Keratinocyte (primary cell): Measurements from ENCODE around the gene LGR4. TPM values are rescaled to one million over a fixed set of nuclear protein-coding genes. Genes with fewer than 3 reads are reported as not detected.

Experiments
- DNase-seq: peaks from one replicate; pipeline ENCODE4 v3.0.0-alpha.2; 2011; ENCODE audit warnings: low read depth, missing footprints, low spot score
- FAIRE-seq: peaks from 2 replicates; lab custom pipeline; 2011; peaks lifted over from hg19 to GRCh38; lab: Jason Lieb, UNC
- H2AFZ ChIP-seq: 2 replicates; pipeline ENCODE4 v1.6.0; 2012; ENCODE audit warnings: low read length, control low read depth, inconsistent platforms; ENCODE audit not compliant: control insufficient read depth
- H3K27ac ChIP-seq: 2 replicates; pipeline ENCODE4 v1.5.1; 2011; ENCODE audit warnings: low read length; ENCODE audit not compliant: control insufficient read depth, insufficient read depth
- H3K27me3 ChIP-seq: 3 replicates; pipeline ENCODE4 v1.6.0; 2011; ENCODE audit warnings: low read length; ENCODE audit not compliant: control insufficient read depth, insufficient read depth; ENCODE audit errors: extremely low read depth
- H3K36me3 ChIP-seq, 2 experiments: 2 replicates in 1 of 2; 3 replicates in 1 of 2; pipeline ENCODE4 v1.5.1; 2011; ENCODE audit warnings: low read length in 2 of 2, mild to moderate bottlenecking in 1 of 2; ENCODE audit not compliant: control insufficient read depth in 2 of 2, insufficient read depth in 2 of 2; ENCODE audit errors: extremely low read depth in 1 of 2
- H3K4me1 ChIP-seq: 3 replicates; pipeline ENCODE4 v1.5.1; 2011; ENCODE audit warnings: low read length; ENCODE audit not compliant: control insufficient read depth, insufficient read depth; ENCODE audit errors: extremely low read depth
- H3K4me2 ChIP-seq: 3 replicates; pipeline ENCODE4 v1.6.0; 2011; ENCODE audit warnings: low read depth, low read length; ENCODE audit not compliant: control insufficient read depth, insufficient read depth; ENCODE audit errors: extremely low read depth
- H3K4me3 ChIP-seq, 3 experiments: fragments of 200-600 bp in 1 of 3; sonication (generic) in 1 of 3; 2 replicates in 2 of 3; 3 replicates in 1 of 3; pipeline ENCODE4 v1.5.1; 2011 to 2016; ENCODE audit warnings: low read length in 3 of 3, mild to moderate bottlenecking in 3 of 3, control low read depth in 2 of 3, inconsistent platforms in 1 of 3, low read depth in 1 of 3, mixed read lengths in 1 of 3, mixed run types in 1 of 3, moderate library complexity in 1 of 3; ENCODE audit not compliant: control insufficient read depth in 2 of 3, insufficient read depth in 2 of 3; ENCODE audit errors: extremely low read depth in 1 of 3
- H3K79me2 ChIP-seq: 2 replicates; pipeline ENCODE4 v1.6.0; 2012; ENCODE audit warnings: low read length; ENCODE audit not compliant: control insufficient read depth, insufficient read depth
- H3K9ac ChIP-seq: 3 replicates; pipeline ENCODE4 v1.6.0; 2011; ENCODE audit warnings: low read length; ENCODE audit not compliant: control insufficient read depth, insufficient read depth; ENCODE audit errors: extremely low read depth
- H3K9me1 ChIP-seq: 3 replicates; pipeline ENCODE4 v1.6.0; 2011; ENCODE audit warnings: low read length; ENCODE audit not compliant: control insufficient read depth, insufficient read depth; ENCODE audit errors: extremely low read depth
- H3K9me3 ChIP-seq: 2 replicates; pipeline ENCODE4 v1.5.1; 2012; ENCODE audit warnings: low read depth, low read length; ENCODE audit not compliant: control insufficient read depth
- H4K20me1 ChIP-seq: 3 replicates; pipeline ENCODE4 v1.6.0; 2011; ENCODE audit warnings: low read length; ENCODE audit not compliant: control insufficient read depth, insufficient read depth; ENCODE audit errors: extremely low read depth
- CTCF ChIP-seq, 3 experiments: IDR thresholded peaks in 1 of 3; conservative IDR thresholded peaks in 1 of 3; optimal IDR thresholded peaks in 1 of 3; 2 replicates in 2 of 3; 3 replicates in 1 of 3; pipeline versions ENCODE3 to v1.5.1; 2011; ENCODE audit warnings: low read length in 3 of 3, mild to moderate bottlenecking in 3 of 3, moderate library complexity in 2 of 3, control low read depth in 1 of 3, inconsistent platforms in 1 of 3; ENCODE audit not compliant: insufficient read depth in 2 of 3; ENCODE audit errors: extremely low read depth in 1 of 3
- EZH2 ChIP-seq: IDR thresholded peaks from one replicate; pipeline ENCODE4 v1.6.1; 2012; ENCODE audit warnings: inconsistent platforms, mild to moderate bottlenecking, low read length, moderate library complexity
- dilution Hi-C: fragments of 300-500 bp; cut with MboI; formaldehyde crosslinking; loops from one replicate; pipeline ENCODE4 v1.7.0; 2020; ENCODE audit warnings: low sequenced_read_pairs; ENCODE audit not compliant: extremely low pct_ligation_motif_present
- polyA plus RNA-seq, 5 experiments: library from polyadenylated mRNA; depleted of rRNA in 3 of 5; stranded (reverse) in 3 of 5; stranded (forward) in 1 of 5; unstranded in 1 of 5; fragments of >200 nt; gene quantifications; 1 replicate in 1 of 5; 2 replicates in 3 of 5; 3 replicates in 1 of 5; pipeline versions ENCODE4 v1.2.1 to v1.2.3, GENCODE V29; 2011 to 2012; ENCODE audit warnings: missing spikeins in 2 of 5, low read depth in 1 of 5, low replicate concordance in 1 of 5

LGR4 gene
- polyA plus RNA-seq, 1 donor (not counting 4 experiments of a cell fraction or from before 2014, with no cell fraction given): 49.7 TPM

- no peak overlapping the region for H2AFZ ChIP-seq
- H3K9ac ChIP-seq: no peak overlapping the region
- H3K27ac ChIP-seq: no peak overlapping the region
- FAIRE-seq (no peak), DNase-seq (no peak)
- no peaks in the 10 kb centered on the region for H3K9me3 ChIP-seq
- peaks cover 9 to 11% of the 10 kb centered on the region in 2 experiments for H3K36me3 ChIP-seq
- no peaks in the 10 kb centered on the region for H3K9me1 ChIP-seq
- no peaks in the 10 kb centered on the region for H3K27me3 ChIP-seq
- TF ChIP-seq CTCF (optimal IDR thresholded peaks at IDR 0.05 in 1 of 3, IDR thresholded peaks at IDR 0.05 in 1 of 3, conservative IDR thresholded peaks at IDR 0.05 in 1 of 3; ENCODE audit: extremely low read depth in 1 of 3, insufficient read depth in 2 of 3, low read length in 3 of 3) (no peak), EZH2 (no peak)
- H3K79me2 ChIP-seq: no peaks in the 10 kb centered on the region
- H4K20me1 ChIP-seq: no peaks in the 10 kb centered on the region
- H3K4me2 ChIP-seq: no peak overlapping the region
- no peak overlapping the region for H3K4me3 ChIP-seq
- dilution Hi-C loops: no loop called here
- H3K4me1 ChIP-seq: peaks cover 2% of the 10 kb centered on the region
Measured at GRCh38 chr11:27381238-27381666, 91.3 kb downstream of the LGR4 start.

- no peak overlapping the region for H3K4me2 ChIP-seq
- H3K27ac ChIP-seq: no peak overlapping the region
- no peak overlapping the region for H3K4me3 ChIP-seq
- TF ChIP-seq EZH2 (no peak), CTCF (optimal IDR thresholded peaks at IDR 0.05 in 1 of 3, IDR thresholded peaks at IDR 0.05 in 1 of 3, conservative IDR thresholded peaks at IDR 0.05 in 1 of 3; ENCODE audit: extremely low read depth in 1 of 3, insufficient read depth in 2 of 3, low read length in 3 of 3) (no peak)
- H3K9ac ChIP-seq: no peak overlapping the region
- no peak overlapping the region for H2AFZ ChIP-seq
- dilution Hi-C loops: no loop called here
- H3K79me2 ChIP-seq: no peaks in the 10 kb centered on the region
- FAIRE-seq (no peak), DNase-seq (no peak)
- H4K20me1 ChIP-seq: no peaks in the 10 kb centered on the region
- no peaks in the 10 kb centered on the region for H3K9me1 ChIP-seq
- H3K27me3 ChIP-seq: no peaks in the 10 kb centered on the region
- H3K36me3 ChIP-seq: peaks cover 9 to 11% of the 10 kb centered on the region in 2 experiments
- peaks cover 2% of the 10 kb centered on the region for H3K4me1 ChIP-seq
- no peaks in the 10 kb centered on the region for H3K9me3 ChIP-seq
Measured at GRCh38 chr11:27380771-27381170, 91.8 kb downstream of the LGR4 start.
